ENCODE data around the gene RECQL5. TPM values are rescaled to one million over a fixed set of nuclear protein-coding genes. Genes with fewer than 3 reads are reported as not detected.

Gene RECQL5
- polyA plus RNA-seq, 1 of the 3 experiments (the other 2 are of a cell fraction) = 25.3 TPM

GRCh38 chr17:75617675-75618074 is 49.3 kb downstream of the RECQL5 start:
- Histone ChIP-seq H3K36me3 (replicated peaks in 1 of 2; ENCODE audit: control insufficient read depth in 1 of 2, insufficient read depth in 2 of 2, low read length in 1 of 2) (no peaks in the 10 kb centered on the region), H3K4me1 (ENCODE audit: control insufficient read depth in 1 of 2, insufficient read depth in 2 of 2, low read depth in 1 of 2, low read length in 1 of 2) (peaks cover 0 to 24% of the 10 kb centered on the region in 2 experiments; a peak in 1 of 4 replicates), H3K9ac (no peak overlapping the region), H3K27ac (ENCODE audit: low read depth in 2 of 2, low read length in 1 of 2) (no peak overlapping the region), H3K9me2 (no peaks in the 10 kb centered on the region), H3K79me2 (ENCODE audit: insufficient read depth) (no peaks in the 10 kb centered on the region), H4K20me1 (ENCODE audit: insufficient read depth) (no peaks in the 10 kb centered on the region), H2AFZ (ENCODE audit: low read depth) (no peak overlapping the region), H3K27me3 (ENCODE audit: insufficient read depth) (no peaks in the 10 kb centered on the region), H3K4me2 (no peak overlapping the region), H3K4me3 (ENCODE audit: low read depth in 2 of 2, low read length in 1 of 2) (no peak overlapping the region), H3F3A (replicated peaks; ENCODE audit: insufficient read depth) (no peaks in the 10 kb centered on the region), H3K9me3 (no peaks in the 10 kb centered on the region)
- 72% methylated on average over 11 of the region's 11 CpGs for WGBS (ENCODE audit: low lambda C conversion rate)
- POLR2A ChIA-PET = no interaction called here
- DNase-seq = no peak
- TF ChIP-seq RAD21 (IDR thresholded peaks at IDR 0.05; ENCODE audit: low read length) = no peak
- CTCF ChIA-PET = interaction anchor here (0.7 to 37.9 kb wide), 8 partner anchors 8 to 191 kb away, joined by 3 to 1189 read pairs (median 15); partner anchors contain the start of gene SMIM5

- Histone ChIP-seq H3K79me2 (ENCODE audit: insufficient read depth) (no peaks in the 10 kb centered on the region), H3K9me2 (no peaks in the 10 kb centered on the region), H3K27me3 (ENCODE audit: insufficient read depth) (no peaks in the 10 kb centered on the region), H3K9ac (no peak overlapping the region), H3K36me3 (replicated peaks in 1 of 2; ENCODE audit: control insufficient read depth in 1 of 2, insufficient read depth in 2 of 2, low read length in 1 of 2) (no peaks in the 10 kb centered on the region), H3K27ac (ENCODE audit: low read depth in 2 of 2, low read length in 1 of 2) (no peak overlapping the region), H3K4me2 (no peak overlapping the region), H2AFZ (ENCODE audit: low read depth) (no peak overlapping the region), H3F3A (replicated peaks; ENCODE audit: insufficient read depth) (no peaks in the 10 kb centered on the region), H3K9me3 (no peaks in the 10 kb centered on the region), H4K20me1 (ENCODE audit: insufficient read depth) (no peaks in the 10 kb centered on the region), H3K4me1 (ENCODE audit: control insufficient read depth in 1 of 2, insufficient read depth in 2 of 2, low read depth in 1 of 2, low read length in 1 of 2) (peaks cover 0 to 23% of the 10 kb centered on the region in 2 experiments; a peak in 1 of 4 replicates), H3K4me3 (ENCODE audit: low read depth in 2 of 2, low read length in 1 of 2) (no peak overlapping the region)
- DNase-seq = no peak
- no peak for TF ChIP-seq ELF1 (IDR thresholded peaks at IDR 0.05)
- no peak for TF ChIP-seq PBX3 (IDR thresholded peaks at IDR 0.05)
- TF ChIP-seq NFIC (IDR thresholded peaks at IDR 0.05; ENCODE audit: borderline replicate concordance) = no peak
- no peak for TF ChIP-seq POLR2AphosphoS5 (IDR thresholded peaks at IDR 0.05; ENCODE audit: low read depth, low read length)
- TF ChIP-seq FOSL2 (IDR thresholded peaks at IDR 0.05; ENCODE audit: borderline replicate concordance, low read depth) = no peak
- TF ChIP-seq RAD21 (IDR thresholded peaks at IDR 0.05; ENCODE audit: low read length) = no peak
- no peak for TF ChIP-seq MXI1 (IDR thresholded peaks at IDR 0.05; ENCODE audit: low read depth, low read length)
- TF ChIP-seq USF2 (IDR thresholded peaks at IDR 0.05; ENCODE audit: borderline replicate concordance, low read depth, low read length) = no peak
- TF ChIP-seq TEAD4 (IDR thresholded peaks at IDR 0.05; ENCODE audit: borderline replicate concordance, insufficient read depth) = no peak
- TF ChIP-seq GATA2 (CRISPR knock-in tag; IDR thresholded peaks at IDR 0.05) = no peak
- TF ChIP-seq GABPA (IDR thresholded peaks at IDR 0.05; ENCODE audit: low read depth) = no peak
- no peak for TF ChIP-seq TAF1 (IDR thresholded peaks at IDR 0.05; ENCODE audit: borderline replicate concordance, low read depth, low read length)
- TF ChIP-seq TCF12 (IDR thresholded peaks at IDR 0.05) = no peak
- TF ChIP-seq YY1 (IDR thresholded peaks at IDR 0.05; ENCODE audit: low read depth) = no peak
- TF ChIP-seq EZH2phosphoT487 (IDR thresholded peaks at IDR 0.05; ENCODE audit: borderline replicate concordance, low read depth) = no peak
- no peak for TF ChIP-seq IRF3 (IDR thresholded peaks at IDR 0.05; ENCODE audit: low read depth, low read length)
- ChIA-PET CTCF (interaction anchor here (1.0 to 37.9 kb wide), 7 partner anchors 9 to 136 kb away, joined by 3 to 1189 read pairs (median 16); partner anchors contain the start of gene SMIM5), POLR2A (no interaction called here)
- WGBS (ENCODE audit: low lambda C conversion rate) = 71% methylated on average over 16 of the region's 16 CpGs
Measured at GRCh38 chr17:75617218-75617617, 49.7 kb downstream of the RECQL5 start.
